GM12873 (cell line): ENCODE results near the gene ZNF189.

Source experiments
- TF ChIP-seq, protein P1 (sequence below): IDR thresholded peaks from 2 replicates; pipeline ENCODE4 v1.5.1; 2012; ENCODE audit warnings: low read depth, mild to moderate bottlenecking, moderate library complexity, low read length, control low read depth; ENCODE audit not compliant: insufficient read depth; ENCODE audit errors: missing control alignments

The ZNF189 gene

DNA sequence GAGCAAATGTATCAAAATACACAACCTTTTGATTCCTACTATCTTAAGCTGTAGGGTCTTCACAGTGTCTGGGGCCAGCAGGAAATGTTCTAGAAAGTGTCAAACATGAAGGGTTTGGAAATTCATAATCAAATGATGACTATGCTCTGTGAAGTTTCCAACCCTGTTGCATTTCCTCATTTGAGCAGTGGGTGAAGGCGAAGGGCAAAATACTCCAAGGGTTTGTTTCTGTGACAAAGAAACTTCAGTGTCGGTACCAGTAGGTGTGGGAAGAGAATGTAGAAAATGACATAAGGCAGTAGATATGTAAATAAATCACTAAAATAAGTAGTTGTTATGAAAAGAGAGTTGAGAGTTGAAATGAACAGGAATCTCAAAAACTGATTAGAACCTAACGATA, 36.3 kb downstream of the ZNF189 start:
- TF ChIP-seq, protein P1, sequence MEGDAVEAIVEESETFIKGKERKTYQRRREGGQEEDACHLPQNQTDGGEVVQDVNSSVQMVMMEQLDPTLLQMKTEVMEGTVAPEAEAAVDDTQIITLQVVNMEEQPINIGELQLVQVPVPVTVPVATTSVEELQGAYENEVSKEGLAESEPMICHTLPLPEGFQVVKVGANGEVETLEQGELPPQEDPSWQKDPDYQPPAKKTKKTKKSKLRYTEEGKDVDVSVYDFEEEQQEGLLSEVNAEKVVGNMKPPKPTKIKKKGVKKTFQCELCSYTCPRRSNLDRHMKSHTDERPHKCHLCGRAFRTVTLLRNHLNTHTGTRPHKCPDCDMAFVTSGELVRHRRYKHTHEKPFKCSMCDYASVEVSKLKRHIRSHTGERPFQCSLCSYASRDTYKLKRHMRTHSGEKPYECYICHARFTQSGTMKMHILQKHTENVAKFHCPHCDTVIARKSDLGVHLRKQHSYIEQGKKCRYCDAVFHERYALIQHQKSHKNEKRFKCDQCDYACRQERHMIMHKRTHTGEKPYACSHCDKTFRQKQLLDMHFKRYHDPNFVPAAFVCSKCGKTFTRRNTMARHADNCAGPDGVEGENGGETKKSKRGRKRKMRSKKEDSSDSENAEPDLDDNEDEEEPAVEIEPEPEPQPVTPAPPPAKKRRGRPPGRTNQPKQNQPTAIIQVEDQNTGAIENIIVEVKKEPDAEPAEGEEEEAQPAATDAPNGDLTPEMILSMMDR: no peak

DNA sequence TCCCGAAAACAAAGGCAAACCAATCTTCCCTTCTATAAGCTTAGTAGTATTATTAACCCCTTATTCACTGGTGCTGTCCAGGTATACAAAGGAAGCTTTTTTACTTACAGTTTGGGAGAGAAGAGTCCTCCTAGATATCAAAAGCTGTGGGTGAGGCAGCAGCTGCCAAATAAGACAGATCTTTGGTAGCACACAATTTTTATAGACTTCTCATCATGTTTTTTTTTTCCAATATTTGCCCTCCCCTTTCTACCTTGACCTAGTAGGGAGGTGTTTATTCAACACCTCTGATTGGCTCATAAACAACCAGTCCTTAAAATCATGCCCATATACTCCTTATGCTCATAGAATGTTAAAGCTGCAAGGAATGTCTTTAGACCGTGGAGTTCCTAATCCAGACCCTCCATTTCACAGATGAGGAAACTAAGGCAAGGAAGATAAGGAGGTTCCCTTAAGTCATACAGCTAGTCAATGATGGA, 37.0 kb downstream of the ZNF189 start, which contains the start of gene ALDOB:
ALDOB (minus strand) TSS at position 174 of the 479 bp plus-strand sequence. CDS start 4,887 bp downstream, outside the sequence.
- TF ChIP-seq, protein P1: no peak

DNA sequence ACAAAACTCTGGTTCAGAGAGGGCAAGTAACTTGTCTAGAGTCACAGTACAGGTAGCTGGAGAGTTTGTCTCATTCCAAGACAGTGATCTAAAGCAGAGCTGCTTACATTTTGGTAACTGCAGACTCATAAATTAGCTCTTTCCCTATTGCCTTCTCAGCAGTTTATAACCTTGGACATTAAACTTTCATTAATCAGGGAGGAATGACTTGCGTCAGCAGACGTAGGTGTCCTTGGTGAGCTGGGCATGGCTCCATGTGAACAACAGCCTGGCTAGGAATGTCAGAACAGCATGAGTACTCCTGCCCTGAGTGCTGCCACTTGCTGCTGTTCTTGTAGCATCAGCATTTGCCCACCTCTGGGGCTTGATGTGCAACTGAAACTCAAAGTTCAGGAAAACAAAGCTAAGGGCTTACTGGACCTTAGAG, 39.2 kb downstream of the ZNF189 start:
- TF ChIP-seq, protein P1: no peak

DNA sequence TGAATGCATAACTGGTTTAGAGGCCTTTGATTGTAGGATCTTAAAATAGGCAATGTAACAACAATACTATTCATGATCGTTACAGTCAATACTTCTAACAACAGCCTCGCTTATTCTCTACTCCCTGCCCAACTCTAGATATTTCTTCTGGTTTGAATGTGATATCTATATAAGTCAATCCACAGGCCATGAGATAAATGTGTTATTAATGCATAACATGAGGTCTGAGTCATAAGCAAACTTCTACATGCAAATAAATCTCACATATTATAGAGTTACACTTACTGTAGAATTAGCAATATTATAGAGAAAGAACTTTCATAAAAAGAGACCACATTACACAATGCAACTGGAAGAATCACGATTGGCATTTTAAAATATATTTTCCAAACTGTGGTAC, 39.9 kb downstream of the ZNF189 start:
- TF ChIP-seq, protein P1: no peak

DNA sequence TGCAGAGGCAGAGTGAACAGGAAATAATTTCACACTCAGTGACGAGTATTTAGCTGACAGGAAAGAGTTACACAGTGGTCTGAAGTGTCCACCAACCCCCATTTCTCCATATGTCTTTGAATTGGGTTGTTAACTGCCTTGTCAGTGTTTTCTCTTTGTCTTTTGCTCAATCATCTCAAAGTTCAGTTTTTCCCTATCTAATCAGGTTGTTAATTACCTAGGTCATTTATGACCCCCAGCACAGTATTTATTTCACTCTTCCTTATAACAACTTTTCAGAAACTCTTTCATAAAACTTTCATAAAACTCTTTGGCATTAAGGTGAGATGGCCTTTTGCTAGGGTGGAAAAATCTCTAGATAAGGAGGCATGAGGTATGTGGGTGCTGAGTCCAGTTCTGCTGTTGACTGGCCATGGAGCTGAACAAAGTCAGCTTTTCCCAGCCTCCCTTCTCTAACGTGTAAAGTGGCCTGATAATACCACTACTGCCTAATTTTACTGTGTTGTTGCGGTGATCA, 42.1 kb downstream of the ZNF189 start:
- TF ChIP-seq, protein P1: no peak

DNA sequence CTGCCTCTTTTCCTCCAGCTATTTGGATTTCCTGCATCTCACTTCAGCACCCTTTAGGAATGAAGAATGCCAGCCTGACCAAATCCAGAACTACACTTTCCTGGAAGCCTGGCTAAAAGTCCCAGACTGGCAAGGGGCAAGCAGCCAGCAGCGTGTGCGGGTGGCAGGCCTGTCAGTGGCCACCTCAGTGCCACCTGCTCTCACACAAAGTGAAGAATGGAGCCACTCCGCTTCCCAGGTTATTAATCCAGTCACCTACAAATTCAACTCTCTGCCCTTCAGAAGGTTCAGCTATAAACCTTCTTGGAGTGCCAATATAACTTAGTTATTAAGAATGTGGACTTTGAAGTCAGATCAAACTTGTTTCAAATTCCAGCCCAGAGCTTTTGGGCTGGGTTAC, 43.7 kb downstream of the ZNF189 start:
- TF ChIP-seq, protein P1: no peak

DNA sequence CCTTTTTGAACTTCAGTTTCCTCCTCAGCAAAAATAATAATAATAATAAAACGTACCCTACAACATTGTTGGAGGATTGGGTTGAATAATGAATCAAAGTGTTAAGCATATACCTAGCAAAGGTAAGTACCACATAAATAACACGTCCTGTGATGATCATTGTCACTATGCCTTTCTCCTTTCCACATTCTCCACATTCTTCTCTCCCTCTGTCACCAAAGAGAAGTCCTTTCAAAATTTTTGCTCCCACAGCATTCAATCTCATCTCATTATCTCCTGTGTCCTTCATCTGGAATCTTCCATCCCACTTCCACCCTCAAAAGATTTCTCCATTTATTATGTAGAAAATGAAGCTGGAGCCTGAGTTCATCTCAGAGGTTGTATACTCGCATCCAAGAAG, 44.1 kb downstream of the ZNF189 start:
- TF ChIP-seq, protein P1: no peak
